H9 (cell line): ENCODE data around the gene LMOD1. TPM values are rescaled to one million over a fixed set of nuclear protein-coding genes. Genes with fewer than 3 reads are reported as not detected.

ENCODE experiments used
- DNase-seq: peaks from one replicate; pipeline ENCODE4 v3.0.0-alpha.2; 2017
- H2AFZ ChIP-seq: one replicate; pipeline ENCODE4 v1.6.1; 2013; ENCODE audit warnings: mild to moderate bottlenecking, low read length, control low read depth, moderate library complexity
- H2AK5ac ChIP-seq: 2 replicates; pipeline ENCODE4 v1.6.1; 2013; ENCODE audit warnings: low read length, control low read depth, mixed read lengths; ENCODE audit not compliant: insufficient read length
- H2BK120ac ChIP-seq: one replicate; pipeline ENCODE4 v1.6.1; 2013; ENCODE audit warnings: low read depth, mild to moderate bottlenecking, low read length, control low read depth, inconsistent platforms; ENCODE audit not compliant: poor library complexity, severe bottlenecking
- H2BK12ac ChIP-seq: 2 replicates; pipeline ENCODE4 v1.6.1; 2013; ENCODE audit warnings: low read length, control low read depth, mixed read lengths, low read depth; ENCODE audit not compliant: insufficient read length
- H2BK15ac ChIP-seq: 2 replicates; pipeline ENCODE4 v1.6.1; 2013; ENCODE audit warnings: low read depth, low read length, control low read depth
- H2BK20ac ChIP-seq: one replicate; pipeline ENCODE4 v1.6.1; 2013; ENCODE audit warnings: low read depth, mild to moderate bottlenecking, low read length, control low read depth, inconsistent platforms; ENCODE audit not compliant: poor library complexity, severe bottlenecking
- H2BK5ac ChIP-seq: 2 replicates; pipeline ENCODE4 v1.6.1; 2013; ENCODE audit warnings: low read length, control low read depth, mixed read lengths; ENCODE audit not compliant: insufficient read length
- H3K14ac ChIP-seq: 2 replicates; pipeline ENCODE4 v1.6.1; 2013; ENCODE audit warnings: low read length, control low read depth; ENCODE audit not compliant: insufficient read depth
- H3K18ac ChIP-seq: 2 replicates; pipeline ENCODE4 v1.6.1; 2013; ENCODE audit warnings: low read depth, mild to moderate bottlenecking, mixed read lengths, low read length, control low read depth; ENCODE audit not compliant: insufficient read length
- H3K23ac ChIP-seq: 2 replicates; pipeline ENCODE4 v1.6.1; 2013; ENCODE audit warnings: low read length, control low read depth, mixed read lengths, low read depth; ENCODE audit not compliant: insufficient read length
- H3K23me2 ChIP-seq: 2 replicates; pipeline ENCODE4 v1.6.1; 2013; ENCODE audit warnings: low read depth, mild to moderate bottlenecking, mixed read lengths, low read length, control low read depth; ENCODE audit not compliant: insufficient read length, poor library complexity, severe bottlenecking
- H3K27ac ChIP-seq: 2 replicates; pipeline ENCODE4 v1.5.1; 2013; ENCODE audit warnings: low read length, control low read depth, mixed read lengths, low read depth; ENCODE audit not compliant: insufficient read length
- H3K27me3 ChIP-seq: 2 replicates; pipeline ENCODE4 v1.6.1; 2013; ENCODE audit warnings: low read length, control low read depth, inconsistent platforms; ENCODE audit not compliant: insufficient read depth
- H3K4ac ChIP-seq: 2 replicates; pipeline ENCODE4 v1.6.1; 2013; ENCODE audit warnings: low read depth, mild to moderate bottlenecking, control low read depth, inconsistent platforms, low read length, moderate library complexity
- H3K4me1 ChIP-seq: 2 replicates; pipeline ENCODE4 v1.6.1; 2013; ENCODE audit warnings: low read length, control low read depth, inconsistent platforms; ENCODE audit not compliant: insufficient read depth
- H3K4me2 ChIP-seq: 2 replicates; pipeline ENCODE4 v1.6.1; 2013; ENCODE audit warnings: low read length, control low read depth, mixed read lengths; ENCODE audit not compliant: insufficient read length, insufficient read depth
- H3K56ac ChIP-seq: 2 replicates; pipeline ENCODE4 v1.6.1; 2013; ENCODE audit warnings: low read depth, mild to moderate bottlenecking, mixed read lengths, low read length, control low read depth; ENCODE audit not compliant: insufficient read length
- H3K79me1 ChIP-seq: 2 replicates; pipeline ENCODE4 v1.6.1; 2013; ENCODE audit warnings: low read depth, mild to moderate bottlenecking, moderate library complexity, low read length, control low read depth, inconsistent platforms; ENCODE audit not compliant: insufficient read depth, poor library complexity, severe bottlenecking
- H3K79me2 ChIP-seq: 2 replicates; pipeline ENCODE4 v1.6.1; 2013; ENCODE audit warnings: low read length, control low read depth, inconsistent platforms; ENCODE audit not compliant: insufficient read depth
- H3K9ac ChIP-seq: 2 replicates; pipeline ENCODE4 v1.6.1; 2013; ENCODE audit warnings: low read length, control low read depth, mixed read lengths; ENCODE audit not compliant: insufficient read length; ENCODE audit errors: extremely low read depth
- H3K9me3 ChIP-seq: one replicate; pipeline ENCODE4 v1.6.1; 2013; ENCODE audit warnings: low read depth, low read length, inconsistent platforms; ENCODE audit not compliant: control insufficient read depth
- H3T11ph ChIP-seq: one replicate; pipeline ENCODE4 v1.6.1; 2013; ENCODE audit warnings: mild to moderate bottlenecking, low read length, control low read depth, inconsistent platforms
- H4K20me1 ChIP-seq: one replicate; pipeline ENCODE4 v1.6.1; 2013; ENCODE audit not compliant: control insufficient read depth, insufficient read length, insufficient read depth
- H4K5ac ChIP-seq: 2 replicates; pipeline ENCODE4 v1.6.1; 2013; ENCODE audit warnings: low read depth, mild to moderate bottlenecking, mixed read lengths, low read length, control low read depth; ENCODE audit not compliant: insufficient read length
- H4K8ac ChIP-seq: replicated peaks from 2 replicates; pipeline ENCODE4 v1.6.1; 2013; ENCODE audit warnings: low read length, control low read depth, mixed read lengths, low read depth; ENCODE audit not compliant: insufficient read length
- H4K91ac ChIP-seq: 2 replicates; pipeline ENCODE4 v1.6.1; 2013; ENCODE audit warnings: low read depth, mild to moderate bottlenecking, moderate library complexity, mixed read lengths, low read length, control low read depth; ENCODE audit not compliant: insufficient read length
- H3K27ac Mint-ChIP-seq, 3 experiments: 2 replicates in 2 of 3; 3 replicates in 1 of 3; pipeline ENCODE4 v1.8.0; 2020 to 2021; ENCODE audit warnings: mixed read lengths in 3 of 3, mild to moderate bottlenecking in 1 of 3, moderate library complexity in 1 of 3
- H3K27me3 Mint-ChIP-seq: 2 replicates; pipeline ENCODE4 v1.8.0; 2021; ENCODE audit warnings: low read depth, mild to moderate bottlenecking, moderate library complexity, mixed read lengths
- H3K36me3 Mint-ChIP-seq, 3 experiments: 2 replicates in 2 of 3; 3 replicates in 1 of 3; pipeline ENCODE4 v1.8.0; 2020 to 2021; ENCODE audit warnings: low read depth in 3 of 3, mixed read lengths in 3 of 3; ENCODE audit not compliant: insufficient read depth in 1 of 3
- H3K4me1 Mint-ChIP-seq, 2 experiments: 2 replicates each; pipeline ENCODE4 v1.8.0; 2020; ENCODE audit warnings: mixed read lengths in 2 of 2
- H3K4me3 Mint-ChIP-seq, 2 experiments: 2 replicates in 1 of 2; 3 replicates in 1 of 2; pipeline ENCODE4 v1.8.0; 2020 to 2021; ENCODE audit warnings: mild to moderate bottlenecking in 2 of 2, mixed read lengths in 2 of 2, moderate library complexity in 1 of 2
- H3K9me3 Mint-ChIP-seq, 2 experiments: 2 replicates in 1 of 2; 3 replicates in 1 of 2; pipeline ENCODE4 v1.8.0; 2020; ENCODE audit warnings: mild to moderate bottlenecking in 2 of 2, mixed read lengths in 2 of 2, moderate library complexity in 1 of 2
- CTCF ChIP-seq: fragments of 200-600 bp; sonication (generic); conservative IDR thresholded peaks from 3 replicates; pipeline ENCODE4 v1.8.0; 2021; ENCODE audit warnings: antibody characterized with exemption, mild to moderate bottlenecking
- WGBS: extraction: QIAGEN DNeasy Blood & Tissue Kit; methylation state at CpG from one replicate; pipeline ENCODE4 v1.1.7; 2013; ENCODE audit warnings: missing lambda C conversion rate, low lambda C conversion rate, mixed read lengths; ENCODE audit not compliant: insufficient read length; ENCODE audit errors: extremely low coverage; 5-methylcytosine and 5-hydroxymethylcytosine counted together
- total RNA-seq: library from RNA; stranded (reverse); gene quantifications from 2 replicates; pipeline ENCODE4 v1.2.1, GENCODE V29; 2021

The LMOD1 gene
- total RNA-seq, 1 experiment from 2014 or later: 0.31 TPM

GRCh38 chr1:201990427-201990826 lies 44.1 kb upstream of the LMOD1 start:
- no peak overlapping the region for H3K27ac Mint-ChIP-seq

More at GRCh38 chr1:201990427-201990826, 44.1 kb upstream of the LMOD1 start:
- H3K9ac ChIP-seq: no peak overlapping the region
- no peak overlapping the region for H2BK120ac ChIP-seq
- H2AK5ac ChIP-seq: no peak overlapping the region
- no peak for TF ChIP-seq CTCF
- H3K4ac ChIP-seq: no peak overlapping the region
- H2BK15ac ChIP-seq: no peak overlapping the region
- no peak overlapping the region for H2BK5ac ChIP-seq
- no peak overlapping the region for H4K91ac ChIP-seq
- H3K79me2 ChIP-seq: peaks cover under 1% of the 10 kb centered on the region; the same call in 1 of the 2 replicates
- no peak overlapping the region for H3K18ac ChIP-seq
- no peak overlapping the region for H2AFZ ChIP-seq
- H3K23ac ChIP-seq: no peak overlapping the region
- no peak overlapping the region for H3K27ac ChIP-seq
- peaks cover 5 to 8% of the 10 kb centered on the region in 2 experiments; a peak in 3 of 4 replicates for H3K4me1 Mint-ChIP-seq
- DNase-seq: no peak
- H3K4me1 ChIP-seq: no peaks in the 10 kb centered on the region
- H3K4me3 Mint-ChIP-seq: no peak overlapping the region
- H3K23me2 ChIP-seq: no peaks in the 10 kb centered on the region
- no peak overlapping the region for H3T11ph ChIP-seq
- H2BK12ac ChIP-seq: no peak overlapping the region
- no peaks in the 10 kb centered on the region for H4K20me1 ChIP-seq
- H3K56ac ChIP-seq: no peak overlapping the region
- H3K9me3 Mint-ChIP-seq: no peaks in the 10 kb centered on the region; a peak in 1 of 5 replicates
- no peak overlapping the region for H4K8ac ChIP-seq
- H4K5ac ChIP-seq: no peak overlapping the region
- H3K36me3 Mint-ChIP-seq: peaks cover 20 to 66% (median 52%) of the 10 kb centered on the region in 3 experiments
- no peaks in the 10 kb centered on the region for H3K27me3 Mint-ChIP-seq
- no peak overlapping the region for H2BK20ac ChIP-seq
- no peaks in the 10 kb centered on the region for H3K79me1 ChIP-seq
- WGBS: no CpG with 5 or more reads among the region's 6 CpGs
- no peaks in the 10 kb centered on the region for H3K27me3 ChIP-seq
- no peak overlapping the region for H3K14ac ChIP-seq
- no peaks in the 10 kb centered on the region for H3K9me3 ChIP-seq
- no peak overlapping the region for H3K4me2 ChIP-seq
